Keratinocyte (primary cell): ENCODE measurements around the gene NCOA4. TPM values are rescaled to one million over a fixed set of nuclear protein-coding genes. Genes with fewer than 3 reads are reported as not detected.
"Not testable (repeated sequence)": the region's sequence is repeated elsewhere in the genome, so short reads cannot be mapped to it uniquely, and the experiment has no call there.

Experiments
- DNase-seq: peaks from one replicate; pipeline ENCODE4 v3.0.0-alpha.2; 2011; ENCODE audit warnings: low read depth, missing footprints, low spot score
- FAIRE-seq: peaks from 2 replicates; lab custom pipeline; 2011; peaks lifted over from hg19 to GRCh38; lab: Jason Lieb, UNC
- H2AFZ ChIP-seq: 2 replicates; pipeline ENCODE4 v1.6.0; 2012; ENCODE audit warnings: low read length, control low read depth, inconsistent platforms; ENCODE audit not compliant: control insufficient read depth
- H3K27ac ChIP-seq: 2 replicates; pipeline ENCODE4 v1.5.1; 2011; ENCODE audit warnings: low read length; ENCODE audit not compliant: control insufficient read depth, insufficient read depth
- H3K27me3 ChIP-seq: 3 replicates; pipeline ENCODE4 v1.6.0; 2011; ENCODE audit warnings: low read length; ENCODE audit not compliant: control insufficient read depth, insufficient read depth; ENCODE audit errors: extremely low read depth
- H3K36me3 ChIP-seq, 2 experiments: 2 replicates in 1 of 2; 3 replicates in 1 of 2; pipeline ENCODE4 v1.5.1; 2011; ENCODE audit warnings: low read length in 2 of 2, mild to moderate bottlenecking in 1 of 2; ENCODE audit not compliant: control insufficient read depth in 2 of 2, insufficient read depth in 2 of 2; ENCODE audit errors: extremely low read depth in 1 of 2
- H3K4me1 ChIP-seq: 3 replicates; pipeline ENCODE4 v1.5.1; 2011; ENCODE audit warnings: low read length; ENCODE audit not compliant: control insufficient read depth, insufficient read depth; ENCODE audit errors: extremely low read depth
- H3K4me2 ChIP-seq: 3 replicates; pipeline ENCODE4 v1.6.0; 2011; ENCODE audit warnings: low read depth, low read length; ENCODE audit not compliant: control insufficient read depth, insufficient read depth; ENCODE audit errors: extremely low read depth
- H3K4me3 ChIP-seq, 3 experiments: fragments of 200-600 bp in 1 of 3; sonication (generic) in 1 of 3; 2 replicates in 2 of 3; 3 replicates in 1 of 3; pipeline ENCODE4 v1.5.1; 2011 to 2016; ENCODE audit warnings: low read length in 3 of 3, mild to moderate bottlenecking in 3 of 3, control low read depth in 2 of 3, inconsistent platforms in 1 of 3, low read depth in 1 of 3, mixed read lengths in 1 of 3, mixed run types in 1 of 3, moderate library complexity in 1 of 3; ENCODE audit not compliant: control insufficient read depth in 2 of 3, insufficient read depth in 2 of 3; ENCODE audit errors: extremely low read depth in 1 of 3
- H3K79me2 ChIP-seq: 2 replicates; pipeline ENCODE4 v1.6.0; 2012; ENCODE audit warnings: low read length; ENCODE audit not compliant: control insufficient read depth, insufficient read depth
- H3K9ac ChIP-seq: 3 replicates; pipeline ENCODE4 v1.6.0; 2011; ENCODE audit warnings: low read length; ENCODE audit not compliant: control insufficient read depth, insufficient read depth; ENCODE audit errors: extremely low read depth
- H3K9me1 ChIP-seq: 3 replicates; pipeline ENCODE4 v1.6.0; 2011; ENCODE audit warnings: low read length; ENCODE audit not compliant: control insufficient read depth, insufficient read depth; ENCODE audit errors: extremely low read depth
- H3K9me3 ChIP-seq: 2 replicates; pipeline ENCODE4 v1.5.1; 2012; ENCODE audit warnings: low read depth, low read length; ENCODE audit not compliant: control insufficient read depth
- H4K20me1 ChIP-seq: 3 replicates; pipeline ENCODE4 v1.6.0; 2011; ENCODE audit warnings: low read length; ENCODE audit not compliant: control insufficient read depth, insufficient read depth; ENCODE audit errors: extremely low read depth
- CTCF ChIP-seq, 3 experiments: IDR thresholded peaks in 1 of 3; conservative IDR thresholded peaks in 1 of 3; optimal IDR thresholded peaks in 1 of 3; 2 replicates in 2 of 3; 3 replicates in 1 of 3; pipeline versions ENCODE3 to v1.5.1; 2011; ENCODE audit warnings: low read length in 3 of 3, mild to moderate bottlenecking in 3 of 3, moderate library complexity in 2 of 3, control low read depth in 1 of 3, inconsistent platforms in 1 of 3; ENCODE audit not compliant: insufficient read depth in 2 of 3; ENCODE audit errors: extremely low read depth in 1 of 3
- EZH2 ChIP-seq: IDR thresholded peaks from one replicate; pipeline ENCODE4 v1.6.1; 2012; ENCODE audit warnings: inconsistent platforms, mild to moderate bottlenecking, low read length, moderate library complexity
- dilution Hi-C: fragments of 300-500 bp; cut with MboI; formaldehyde crosslinking; loops from one replicate; pipeline ENCODE4 v1.7.0; 2020; ENCODE audit warnings: low sequenced_read_pairs; ENCODE audit not compliant: extremely low pct_ligation_motif_present
- polyA plus RNA-seq, 5 experiments: library from polyadenylated mRNA; depleted of rRNA in 3 of 5; stranded (reverse) in 3 of 5; stranded (forward) in 1 of 5; unstranded in 1 of 5; fragments of >200 nt; gene quantifications; 1 replicate in 1 of 5; 2 replicates in 3 of 5; 3 replicates in 1 of 5; pipeline versions ENCODE4 v1.2.1 to v1.2.3, GENCODE V29; 2011 to 2012; ENCODE audit warnings: missing spikeins in 2 of 5, low read depth in 1 of 5, low replicate concordance in 1 of 5

NCOA4 gene
- polyA plus RNA-seq, 1 donor (not counting 4 experiments of a cell fraction or from before 2014, with no cell fraction given): 179 TPM

GRCh38 chr10:46052057-46052790, 21.8 kb upstream of the NCOA4 start:
- H3K4me1 ChIP-seq: no peaks in the 10 kb centered on the region
- no peak for TF ChIP-seq CTCF (optimal IDR thresholded peaks at IDR 0.05 in 1 of 3, IDR thresholded peaks at IDR 0.05 in 1 of 3, conservative IDR thresholded peaks at IDR 0.05 in 1 of 3; ENCODE audit: extremely low read depth in 1 of 3, insufficient read depth in 2 of 3, low read length in 3 of 3)
- no peak for TF ChIP-seq EZH2
- no peaks in the 10 kb centered on the region for H3K9me3 ChIP-seq
- H3K9ac ChIP-seq: no peak overlapping the region
- no peaks in the 10 kb centered on the region for H3K9me1 ChIP-seq
- H3K36me3 ChIP-seq: no peaks in the 10 kb centered on the region
- no peak overlapping the region for H3K4me2 ChIP-seq
- H3K4me3 ChIP-seq: no peak overlapping the region
- dilution Hi-C loops: no loop called here
- H4K20me1 ChIP-seq: no peaks in the 10 kb centered on the region
- no peaks in the 10 kb centered on the region for H3K79me2 ChIP-seq
- DNase-seq (no peak), FAIRE-seq (no peak)
- H3K27me3 ChIP-seq: no peaks in the 10 kb centered on the region
- no peak overlapping the region for H3K27ac ChIP-seq
- no peak overlapping the region for H2AFZ ChIP-seq

- H3K4me1 ChIP-seq: no peaks in the 10 kb centered on the region
- TF ChIP-seq CTCF (optimal IDR thresholded peaks at IDR 0.05 in 1 of 3, IDR thresholded peaks at IDR 0.05 in 1 of 3, conservative IDR thresholded peaks at IDR 0.05 in 1 of 3; ENCODE audit: extremely low read depth in 1 of 3, insufficient read depth in 2 of 3, low read length in 3 of 3): no peak
- TF ChIP-seq EZH2: no peak
- FAIRE-seq (no peak), DNase-seq (no peak)
- no peaks in the 10 kb centered on the region for H3K27me3 ChIP-seq
- H2AFZ ChIP-seq: no peak overlapping the region
- no peaks in the 10 kb centered on the region for H3K36me3 ChIP-seq
- H3K79me2 ChIP-seq: no peaks in the 10 kb centered on the region
- H3K9ac ChIP-seq: no peak overlapping the region
- no peak overlapping the region for H3K27ac ChIP-seq
- H3K9me1 ChIP-seq: no peaks in the 10 kb centered on the region
- no peaks in the 10 kb centered on the region for H4K20me1 ChIP-seq
- H3K9me3 ChIP-seq: no peaks in the 10 kb centered on the region
- H3K4me2 ChIP-seq: no peak overlapping the region
- H3K4me3 ChIP-seq: no peak overlapping the region
- dilution Hi-C loops: no loop called here
Observed at GRCh38 chr10:46050941-46051623, 20.7 kb upstream of the NCOA4 start.

GRCh38 chr10:46049497-46049831, 19.0 kb upstream of the NCOA4 start:
- H2AFZ ChIP-seq, H3K27me3 ChIP-seq, FAIRE-seq, dilution Hi-C loops, H3K36me3 ChIP-seq, H4K20me1 ChIP-seq, H3K9me1 ChIP-seq, H3K9me3 ChIP-seq, DNase-seq, H3K4me1 ChIP-seq, H3K9ac ChIP-seq, H3K4me2 ChIP-seq, H3K27ac ChIP-seq, H3K79me2 ChIP-seq, H3K4me3 ChIP-seq: not testable (repeated sequence)
